Sigmoid colon (tissue), 7 donors: Measurements from ENCODE around the gene AIFM2. TPM values are rescaled to one million over a fixed set of nuclear protein-coding genes. Genes with fewer than 3 reads are reported as not detected.
"Not testable (repeated sequence)": the region's sequence is repeated elsewhere in the genome, so short reads cannot be mapped to it uniquely, and the experiment has no call there.

ENCODE experiments used
- DNase-seq: peaks from one replicate; pipeline ENCODE4 v3.0.0-alpha.2; 2019
- H3K27ac ChIP-seq, 4 donors: fragments of 200-600 bp; sonication (generic); one replicate each; pipeline ENCODE4 v1.5.1; 2016 to 2019; ENCODE audit warnings: mild to moderate bottlenecking in 1 of 4
- H3K27me3 ChIP-seq, 3 donors: fragments of 200-600 bp; sonication (generic); one replicate each; pipeline ENCODE4 v1.5.1; 2019; ENCODE audit warnings: mild to moderate bottlenecking in 1 of 3
- H3K36me3 ChIP-seq, 4 donors: fragments of 200-600 bp; sonication (generic); one replicate each; pipeline ENCODE4 v1.5.1; 2016 to 2019
- H3K4me1 ChIP-seq, 4 donors: fragments of 200-600 bp; sonication (generic); one replicate each; pipeline ENCODE4 v1.5.1; 2017 to 2019
- H3K4me3 ChIP-seq, 4 donors: fragments of 200-600 bp; sonication (generic); one replicate each; pipeline ENCODE4 v1.5.1; 2017 to 2019; ENCODE audit warnings: mild to moderate bottlenecking in 2 of 4, moderate library complexity in 1 of 4
- H3K9me3 ChIP-seq, 4 donors: fragments of 200-600 bp in 3 of 4; sonication (generic) in 3 of 4; one replicate each; pipeline versions ENCODE4 v1.5.1 to v1.6.1; 2013 to 2019
- EP300 ChIP-seq, 4 donors: sonication (generic); formaldehyde crosslinking; IDR thresholded peaks; one replicate each; pipeline ENCODE4 v1.6.1; 2017; ENCODE audit warnings: antibody characterized with exemption in 4 of 4
- POLR2A ChIP-seq, 2 donors: fragments of 450-650 bp; IDR thresholded peaks; one replicate each; pipeline ENCODE4 v1.6.1; 2016; ENCODE audit warnings: antibody characterized with exemption in 2 of 2, mild to moderate bottlenecking in 2 of 2, moderate library complexity in 2 of 2
- POLR2AphosphoS5 ChIP-seq, 4 donors: sonication (generic); formaldehyde crosslinking; IDR thresholded peaks; one replicate each; pipeline ENCODE4 v1.6.1; 2017; ENCODE audit warnings: antibody characterized with exemption in 4 of 4
- WGBS, 2 donors: extraction: QIAGEN DNeasy Blood & Tissue Kit; methylation state at CpG; one replicate each; pipeline ENCODE4 v1.1.7; 2013; 5-methylcytosine and 5-hydroxymethylcytosine counted together
- intact Hi-C: fragments of 100-400 bp; cut with DNase I; formaldehyde crosslinking; loops from one replicate; pipeline ENCODE4 v1.15.1; 2023
- polyA plus RNA-seq, 3 donors: library from polyadenylated mRNA; stranded (reverse); fragments of 200-250 nt; gene quantifications; one replicate each; pipeline ENCODE4 v1.2.3, GENCODE V29; 2013
- total RNA-seq, 4 donors: library from RNA; depleted of rRNA; stranded (reverse); fragments of >200 nt; gene quantifications; one replicate each; pipeline ENCODE4 v1.1.0, GENCODE V29; 2016
- TF ChIP-seq, protein P1 (sequence below), 4 experiments: fragments of 450-650 bp in 3 of 4; fragments of 200-600 bp in 1 of 4; IDR thresholded peaks; one replicate each; pipeline ENCODE4 v1.5.1; 2016 to 2019; ENCODE audit warnings: antibody characterized with exemption in 4 of 4, mild to moderate bottlenecking in 3 of 4, moderate library complexity in 2 of 4
- donor health status: healthy with polysubstance abuse.
- donor health status: Bipolar disorder and iron deficiency.
- donor health status: healthy.

The AIFM2 gene
- total and polyA plus RNA-seq, 7 donors: 10.2 to 26.8 (median 11.7) TPM

DNA sequence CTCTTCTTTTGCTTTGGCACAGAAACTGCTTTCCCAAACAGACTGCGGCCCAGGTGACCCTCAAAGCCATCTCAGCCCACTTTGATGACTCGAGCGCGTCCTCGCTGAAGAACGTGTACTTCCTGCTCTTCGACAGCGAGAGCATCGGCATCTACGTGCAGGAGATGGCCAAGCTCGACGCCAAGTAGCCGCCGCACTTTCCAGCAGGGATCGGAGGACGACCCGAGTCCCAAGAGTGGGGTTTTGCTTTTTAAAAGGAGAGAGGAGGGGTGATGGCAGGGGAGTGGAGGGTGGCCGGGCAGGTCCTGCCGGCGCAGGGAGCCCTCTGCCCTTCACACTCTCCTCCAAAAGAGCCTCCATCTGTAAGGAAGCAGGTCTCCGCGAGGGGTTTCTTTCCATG, 21.1 kb downstream of the AIFM2 start:
- intact Hi-C loops: no loop called here
- no peak overlapping the region for H3K4me3 ChIP-seq
- TF ChIP-seq, protein P1, sequence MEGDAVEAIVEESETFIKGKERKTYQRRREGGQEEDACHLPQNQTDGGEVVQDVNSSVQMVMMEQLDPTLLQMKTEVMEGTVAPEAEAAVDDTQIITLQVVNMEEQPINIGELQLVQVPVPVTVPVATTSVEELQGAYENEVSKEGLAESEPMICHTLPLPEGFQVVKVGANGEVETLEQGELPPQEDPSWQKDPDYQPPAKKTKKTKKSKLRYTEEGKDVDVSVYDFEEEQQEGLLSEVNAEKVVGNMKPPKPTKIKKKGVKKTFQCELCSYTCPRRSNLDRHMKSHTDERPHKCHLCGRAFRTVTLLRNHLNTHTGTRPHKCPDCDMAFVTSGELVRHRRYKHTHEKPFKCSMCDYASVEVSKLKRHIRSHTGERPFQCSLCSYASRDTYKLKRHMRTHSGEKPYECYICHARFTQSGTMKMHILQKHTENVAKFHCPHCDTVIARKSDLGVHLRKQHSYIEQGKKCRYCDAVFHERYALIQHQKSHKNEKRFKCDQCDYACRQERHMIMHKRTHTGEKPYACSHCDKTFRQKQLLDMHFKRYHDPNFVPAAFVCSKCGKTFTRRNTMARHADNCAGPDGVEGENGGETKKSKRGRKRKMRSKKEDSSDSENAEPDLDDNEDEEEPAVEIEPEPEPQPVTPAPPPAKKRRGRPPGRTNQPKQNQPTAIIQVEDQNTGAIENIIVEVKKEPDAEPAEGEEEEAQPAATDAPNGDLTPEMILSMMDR (IDR thresholded peaks at IDR 0.05): no peak
- no peak for TF ChIP-seq POLR2AphosphoS5 (IDR thresholded peaks at IDR 0.05)
- no peak overlapping the region for H3K27ac ChIP-seq
- WGBS, 2 donors: 95 to 96% methylated on average over 22 of the region's 22 CpGs
- H3K4me1 ChIP-seq: no peaks in the 10 kb centered on the region
- peaks cover 4 to 66% (median 34%) of the 10 kb centered on the region in 4 donors for H3K36me3 ChIP-seq
- no peak for DNase-seq
- no peaks in the 10 kb centered on the region for H3K27me3 ChIP-seq
- H3K9me3 ChIP-seq: no peaks in the 10 kb centered on the region

DNA sequence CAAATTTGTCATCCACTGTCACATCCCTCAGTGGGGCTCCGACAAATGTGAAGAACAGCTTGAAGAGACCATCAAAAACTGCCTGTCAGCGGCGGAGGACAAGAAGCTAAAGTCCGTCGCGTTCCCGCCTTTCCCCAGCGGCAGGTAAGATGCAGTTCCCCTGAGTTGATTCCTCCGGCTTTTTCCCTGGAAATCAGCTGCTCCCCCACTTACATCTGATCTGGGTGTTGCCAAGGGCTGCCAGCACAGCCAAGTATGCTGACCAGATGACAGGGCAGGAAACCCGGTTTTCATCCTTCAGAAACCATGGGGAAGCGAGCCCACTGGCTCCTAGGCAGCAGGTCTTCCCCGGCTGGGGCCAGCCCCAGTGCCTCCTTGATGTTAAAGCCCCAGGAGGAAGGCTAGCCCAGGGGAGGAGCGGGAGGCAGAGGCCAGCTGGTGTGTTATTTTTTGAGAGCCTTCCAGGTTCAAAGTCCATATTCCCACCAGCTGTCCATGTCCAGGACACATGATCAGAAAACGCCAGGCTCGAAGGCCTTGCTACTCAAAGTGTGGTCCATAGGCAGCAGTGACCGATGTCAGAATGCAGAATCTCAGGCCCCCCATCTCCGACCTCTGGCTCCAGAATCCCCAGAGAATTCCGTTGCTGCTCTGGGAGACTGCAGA, 23.4 kb downstream of the AIFM2 start:
- TF ChIP-seq EP300 (IDR thresholded peaks at IDR 0.05) (no peak), POLR2A (IDR thresholded peaks at IDR 0.05) (no peak), POLR2AphosphoS5 (IDR thresholded peaks at IDR 0.05) (no peak)
- TF ChIP-seq, protein P1 (IDR thresholded peaks at IDR 0.05): no peak
- no peaks in the 10 kb centered on the region for H3K4me1 ChIP-seq
- peaks cover 4 to 54% (median 26%) of the 10 kb centered on the region in 4 donors for H3K36me3 ChIP-seq
- no peak overlapping the region for H3K27ac ChIP-seq
- intact Hi-C loops: no loop called here
- H3K27me3 ChIP-seq: no peaks in the 10 kb centered on the region
- H3K4me3 ChIP-seq: no peak overlapping the region
- WGBS, 2 donors: 82 to 92% methylated on average over 18 of the region's 18 CpGs
- DNase-seq: no peak
- no peaks in the 10 kb centered on the region for H3K9me3 ChIP-seq

DNA sequence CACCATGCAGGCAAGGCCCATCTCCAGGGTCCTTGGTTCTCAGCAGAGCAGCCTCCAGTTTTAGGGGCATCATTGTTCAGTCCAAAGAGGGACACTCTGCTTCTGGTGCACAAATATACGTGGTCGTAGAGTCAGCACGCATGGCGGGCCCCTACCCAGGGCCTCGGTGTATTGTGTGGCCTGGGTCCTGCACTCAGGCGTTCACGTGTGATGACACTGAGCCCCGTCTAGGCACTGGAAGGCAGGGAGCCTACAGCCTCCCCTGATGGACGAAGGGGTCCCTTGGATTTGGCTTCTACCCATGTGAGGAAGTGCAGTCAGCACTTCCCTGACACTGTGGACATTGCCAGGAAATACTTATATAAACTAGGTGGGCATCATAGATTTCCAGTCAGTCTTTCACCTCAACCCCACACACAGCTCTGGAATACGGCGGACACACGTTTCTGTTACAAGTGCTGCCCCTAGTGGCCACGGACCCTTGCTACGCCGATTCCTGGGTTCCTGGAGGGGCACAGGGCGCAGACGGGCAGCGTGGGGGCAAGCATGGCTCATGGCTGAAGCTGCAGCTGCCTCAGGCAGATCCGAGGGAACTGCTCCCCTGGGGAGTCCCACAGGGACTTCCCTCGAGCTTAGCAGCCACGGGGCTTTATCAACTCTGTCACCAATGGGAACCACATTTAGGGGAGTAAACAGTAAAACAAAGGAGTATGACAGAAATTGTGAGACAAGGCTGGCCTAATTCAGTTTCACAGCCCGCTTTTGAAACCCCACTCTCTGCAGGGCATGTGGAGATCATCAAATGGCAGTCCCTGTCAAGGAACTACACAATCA, 25.4 kb downstream of the AIFM2 start:
- Histone ChIP-seq H3K9me3 (no peaks in the 10 kb centered on the region), H3K27me3 (no peaks in the 10 kb centered on the region), H3K4me3 (no peak overlapping the region), H3K27ac (no peak overlapping the region), H3K36me3 (peaks cover 3 to 36% (median 8%) of the 10 kb centered on the region in 4 donors), H3K4me1 (no peaks in the 10 kb centered on the region)
- TF ChIP-seq, protein P1 (IDR thresholded peaks at IDR 0.05): no peak
- no peak for TF ChIP-seq POLR2A (IDR thresholded peaks at IDR 0.05)
- no peak for TF ChIP-seq POLR2AphosphoS5 (IDR thresholded peaks at IDR 0.05)
- no peak for DNase-seq
- intact Hi-C loops: no loop called here
- WGBS, 2 donors: 79 to 92% methylated on average over 22 of the region's 22 CpGs

DNA sequence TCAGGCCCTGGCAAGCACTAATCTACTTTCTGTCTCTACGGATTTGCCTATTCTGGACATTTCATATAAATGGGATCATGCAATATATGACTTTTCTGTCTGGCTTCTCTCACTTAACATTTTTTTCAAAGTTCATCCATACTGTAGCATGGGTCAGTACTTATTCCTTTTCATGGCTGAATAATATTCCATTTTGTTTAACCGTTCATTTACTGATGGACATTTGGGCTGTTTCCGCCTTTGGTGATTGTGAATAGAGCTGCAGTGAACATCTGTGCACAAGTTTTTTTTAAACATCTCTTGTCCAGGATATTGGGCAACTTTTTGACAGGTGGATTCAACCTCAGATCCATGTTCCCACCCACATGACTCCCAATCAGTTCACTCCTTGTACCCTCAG, 31.0 kb downstream of the AIFM2 start:
- no peaks in the 10 kb centered on the region for H3K9me3 ChIP-seq
- no peak for TF ChIP-seq POLR2AphosphoS5 (IDR thresholded peaks at IDR 0.05)
- TF ChIP-seq, protein P1 (IDR thresholded peaks at IDR 0.05): no peak
- WGBS, 2 donors: 64 to 83% methylated on average over 3 of the region's 3 CpGs
- H3K4me3 ChIP-seq: no peak overlapping the region
- H3K4me1 ChIP-seq: no peaks in the 10 kb centered on the region
- DNase-seq: no peak
- intact Hi-C loops: no loop called here
- H3K27ac ChIP-seq: no peak overlapping the region
- H3K27me3 ChIP-seq: no peaks in the 10 kb centered on the region
- peaks cover 0 to 53% (median 2%) of the 10 kb centered on the region in 4 donors for H3K36me3 ChIP-seq

DNA sequence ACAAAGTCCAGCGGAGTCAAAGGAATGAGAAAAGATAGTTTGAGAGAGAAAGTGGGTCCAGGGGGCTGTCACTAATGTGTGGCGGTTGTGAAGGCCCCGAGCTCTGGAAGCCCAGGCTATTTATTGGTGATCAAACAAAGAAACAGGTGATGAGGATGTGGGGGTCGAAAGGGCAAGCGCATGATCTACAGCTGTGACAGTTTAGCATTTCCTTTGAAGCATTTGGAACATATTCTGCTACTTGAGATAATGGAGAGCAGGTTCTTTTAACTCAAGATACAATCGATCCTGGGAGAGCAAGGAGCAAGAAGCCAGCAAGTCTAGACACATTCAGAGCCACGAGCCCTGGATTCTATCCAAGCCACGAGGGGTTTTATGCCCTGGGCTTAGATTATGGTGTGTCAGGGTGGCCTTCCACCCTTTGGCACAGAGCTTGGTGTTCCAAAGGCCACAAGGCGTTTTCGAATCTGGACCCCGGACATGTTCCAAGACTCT, 31.5 kb downstream of the AIFM2 start:
- DNase-seq: not testable (repeated sequence)

More for the DNA sequence above, 31.5 kb downstream of the AIFM2 start:
- H3K4me3 ChIP-seq, H3K27me3 ChIP-seq, H3K9me3 ChIP-seq, intact Hi-C loops, H3K27ac ChIP-seq, H3K4me1 ChIP-seq: not testable (repeated sequence)
- 81 to 86% methylated on average over 11 of the region's 11 CpGs for WGBS, 2 donors
- H3K36me3 ChIP-seq: peaks cover 0 to 59% (median 2%) of the 10 kb centered on the region in 4 donors
